Glutamatergic neuron (in vitro differentiated cells): ENCODE measurements around the gene MYL10. TPM values are rescaled to one million over a fixed set of nuclear protein-coding genes. Genes with fewer than 3 reads are reported as not detected.

Source experiments
- DNase-seq: peaks from one replicate; pipeline ENCODE4 v3.0.0; 2022
- H3K27ac Mint-ChIP-seq: one replicate; pipeline ENCODE4 v1.8.0; 2020; ENCODE audit warnings: mild to moderate bottlenecking, mixed read lengths, inconsistent platforms; ENCODE audit not compliant: unreplicated experiment
- H3K27me3 Mint-ChIP-seq: one replicate; pipeline ENCODE4 v1.8.0; 2020; ENCODE audit warnings: mild to moderate bottlenecking, moderate library complexity, mixed read lengths, inconsistent platforms; ENCODE audit not compliant: unreplicated experiment
- H3K36me3 Mint-ChIP-seq: one replicate; pipeline ENCODE4 v1.8.0; 2020; ENCODE audit warnings: mild to moderate bottlenecking, mixed read lengths, inconsistent platforms; ENCODE audit not compliant: unreplicated experiment
- H3K4me1 Mint-ChIP-seq: one replicate; pipeline ENCODE4 v1.8.0; 2020; ENCODE audit warnings: mild to moderate bottlenecking, low read depth, mixed read lengths, inconsistent platforms; ENCODE audit not compliant: unreplicated experiment
- H3K4me3 Mint-ChIP-seq: one replicate; pipeline ENCODE4 v1.8.0; 2020; ENCODE audit warnings: mild to moderate bottlenecking, mixed read lengths, inconsistent platforms; ENCODE audit not compliant: unreplicated experiment
- H3K9me3 Mint-ChIP-seq: one replicate; pipeline ENCODE4 v1.8.0; 2020; ENCODE audit warnings: mild to moderate bottlenecking, moderate library complexity, mixed read lengths, inconsistent platforms; ENCODE audit not compliant: unreplicated experiment
- CTCF ChIP-seq: fragments of 200-600 bp; sonication (generic); IDR thresholded peaks from one replicate; pipeline ENCODE4 v1.5.0; 2021; ENCODE audit not compliant: partially characterized antibody, unreplicated experiment
- total RNA-seq: library from RNA; stranded (reverse); fragmentation: NEBNext Ultra II Directional; extraction: Animal tissue kit (Norgen Biotek cat#: 25700); gene quantifications from one replicate; pipeline ENCODE4 v1.2.1, GENCODE V29; 2021; ENCODE audit not compliant: unreplicated experiment

The MYL10 gene
- total RNA-seq, 1 donor from 2014 or later, result not detected

GRCh38 chr7:101628522-101628921 lies 574 bp downstream of the MYL10 start:
- peak; percentile 82 for DNase-seq
- H3K4me3 Mint-ChIP-seq, result peak overlapping the region; percentile 49
- H3K36me3 Mint-ChIP-seq, result no peaks in the 10 kb centered on the region
- H3K27ac Mint-ChIP-seq, result peak overlapping the region; percentile 83
- TF ChIP-seq CTCF, result no peak
- peaks cover 17% of the 10 kb centered on the region for H3K27me3 Mint-ChIP-seq
- peaks cover 15% of the 10 kb centered on the region for H3K9me3 Mint-ChIP-seq
- H3K4me1 Mint-ChIP-seq, result peaks cover 25% of the 10 kb centered on the region

GRCh38 chr7:101626758-101627157 lies 2.3 kb downstream of the MYL10 start:
- Mint-ChIP-seq H3K4me3 (no peak overlapping the region), H3K9me3 (peaks cover 13% of the 10 kb centered on the region), H3K4me1 (peaks cover 25% of the 10 kb centered on the region), H3K27me3 (peaks cover 17% of the 10 kb centered on the region), H3K27ac (no peak overlapping the region), H3K36me3 (no peaks in the 10 kb centered on the region)
- no peak for DNase-seq
- no peak for TF ChIP-seq CTCF

GRCh38 chr7:101626069-101626671 lies 2.9 kb downstream of the MYL10 start:
- peak overlapping the region; percentile 30 for H3K4me3 Mint-ChIP-seq
- H3K9me3 Mint-ChIP-seq, result peaks cover 13% of the 10 kb centered on the region
- no peak overlapping the region for H3K27ac Mint-ChIP-seq
- no peak for DNase-seq
- H3K36me3 Mint-ChIP-seq, result no peaks in the 10 kb centered on the region
- no peak for TF ChIP-seq CTCF
- H3K27me3 Mint-ChIP-seq, result peaks cover 17% of the 10 kb centered on the region
- peaks cover 26% of the 10 kb centered on the region for H3K4me1 Mint-ChIP-seq

- no peak for DNase-seq
- Mint-ChIP-seq H3K36me3 (no peaks in the 10 kb centered on the region), H3K27me3 (peaks cover 17% of the 10 kb centered on the region), H3K27ac (no peak overlapping the region), H3K4me3 (no peak overlapping the region), H3K4me1 (peaks cover 30% of the 10 kb centered on the region), H3K9me3 (peaks cover 13% of the 10 kb centered on the region)
- TF ChIP-seq CTCF, result no peak
Measured at GRCh38 chr7:101625031-101625791, 3.9 kb downstream of the MYL10 start.
